ENCODE data around the gene ANTXRL.
"Not testable (repeated sequence)": the region's sequence is repeated elsewhere in the genome, so short reads cannot be mapped to it uniquely, and the experiment has no call there.

The ANTXRL gene

DNA sequence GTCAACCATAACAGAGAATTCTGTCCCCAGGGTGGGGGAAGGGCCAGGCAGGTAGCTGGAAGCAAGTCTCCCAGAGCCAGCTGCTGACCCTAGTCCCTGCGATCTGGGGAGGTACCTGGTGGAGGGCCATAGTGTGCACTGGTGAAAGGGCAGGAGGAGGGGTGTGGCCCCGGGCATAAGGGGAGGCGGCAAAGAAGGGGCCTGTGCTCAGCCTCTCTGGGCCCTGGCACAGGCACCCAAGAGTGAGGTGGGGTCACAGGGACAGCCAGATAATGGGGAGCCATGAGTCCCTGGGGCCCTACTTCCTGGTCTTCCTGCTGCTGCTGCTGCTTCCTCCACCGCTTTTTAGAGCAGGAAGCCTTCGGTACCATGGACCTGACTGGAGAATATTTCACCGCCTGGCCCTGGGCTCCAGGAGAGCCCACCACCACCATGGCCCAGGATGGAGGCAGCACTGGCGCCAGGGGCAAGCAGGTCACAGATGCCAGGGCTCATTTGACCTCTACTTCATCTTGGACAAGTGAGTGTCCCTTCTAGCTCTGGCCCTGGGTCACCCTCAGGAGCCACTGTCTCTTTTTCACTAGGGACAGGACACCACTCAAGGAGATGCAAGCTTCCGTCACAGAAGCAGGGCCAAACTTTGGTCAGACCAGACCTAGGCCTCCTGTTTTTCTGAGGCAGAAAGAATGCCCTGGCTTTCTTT, at the start of gene ANTXRL:
TSS of gene ANTXRL (plus strand) at position 7 of the 703 bp plus-strand sequence. CDS start at position 273, 266 bp downstream.
- DNase-seq: no peak

DNA sequence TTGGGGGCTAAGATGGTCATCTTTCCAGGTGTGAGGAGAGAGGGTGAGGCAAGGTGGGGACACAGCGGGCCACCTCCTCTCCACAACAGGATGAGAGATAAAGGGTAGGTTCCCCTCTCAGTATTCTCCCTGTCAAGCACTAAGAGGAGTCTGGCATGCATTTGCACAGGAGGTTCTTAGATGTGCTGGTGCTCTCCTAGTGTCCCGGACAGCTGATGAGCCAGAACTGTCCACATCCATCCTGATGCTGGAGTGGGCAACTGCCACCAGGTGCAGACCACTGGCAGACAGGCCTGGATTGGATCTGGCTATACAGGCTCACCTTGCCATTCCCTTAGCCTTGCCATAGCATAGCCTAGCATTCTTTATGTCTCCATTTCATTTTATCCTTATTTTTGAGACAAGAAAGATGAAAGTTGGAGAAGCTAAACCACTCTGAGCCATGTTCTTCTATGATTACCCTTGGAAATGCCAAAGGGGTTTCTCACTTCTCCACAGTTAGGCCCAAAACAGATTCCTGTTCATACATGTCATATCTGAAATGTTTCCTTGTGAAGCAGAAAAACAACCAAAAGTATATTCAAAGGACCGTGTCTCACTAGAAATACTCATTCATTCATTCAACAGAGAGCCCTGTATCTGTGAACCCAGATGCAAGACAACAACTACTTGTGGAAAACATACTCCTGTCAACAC, 48.8 kb upstream of the ANTXRL start:
- DNase-seq: no peak

DNA sequence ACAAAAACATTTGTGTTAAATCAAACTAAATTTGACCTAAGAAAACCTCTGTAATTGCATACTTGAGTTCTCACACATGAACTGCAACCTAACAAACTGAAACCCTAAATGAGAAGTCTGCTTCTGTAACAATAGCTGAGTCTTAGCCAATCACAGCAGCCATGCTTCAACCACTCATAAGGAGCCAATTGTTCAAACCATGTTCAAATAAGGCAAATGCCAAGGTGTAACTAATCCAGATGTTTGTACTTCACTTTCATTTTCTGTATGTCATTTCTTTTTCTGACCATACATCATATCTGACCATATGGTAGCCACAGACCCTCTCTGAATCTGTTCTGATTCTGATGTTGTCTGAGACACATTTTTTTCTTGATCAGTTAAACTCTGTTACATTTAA, 47.5 kb upstream of the ANTXRL start:
- no peak for DNase-seq

DNA sequence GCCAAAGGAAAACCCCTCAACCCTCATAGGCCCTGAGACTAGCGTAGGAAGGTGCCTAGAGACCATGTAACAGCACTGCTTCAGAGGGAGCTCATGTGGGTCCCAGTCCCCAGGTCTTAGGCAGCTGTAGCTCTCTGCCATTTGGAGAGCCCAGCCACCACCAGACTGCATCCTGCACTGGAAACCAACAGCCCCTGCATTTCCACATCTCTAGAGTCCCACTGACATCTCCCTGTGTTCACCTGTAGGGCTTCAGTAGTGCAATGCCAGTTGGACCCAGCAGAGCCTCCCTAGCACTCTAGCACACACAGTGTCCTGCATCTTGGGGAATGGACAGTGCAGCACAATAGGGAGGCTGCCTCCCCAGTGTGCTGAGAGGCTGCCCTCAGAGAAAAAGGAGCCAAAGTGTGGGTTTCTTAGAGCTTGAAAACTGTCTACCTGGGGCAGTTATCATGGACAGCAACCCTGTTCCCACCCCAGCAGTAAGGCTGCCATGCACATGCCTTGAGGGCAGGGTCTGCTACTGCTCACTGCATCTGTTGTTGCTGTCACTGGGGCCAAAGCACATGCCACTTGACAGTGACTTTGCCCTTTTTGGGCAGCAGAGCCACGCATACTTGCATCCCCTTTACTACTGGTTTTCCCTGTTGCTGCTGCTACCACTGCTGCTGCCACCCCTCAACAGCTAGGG, 46.7 kb upstream of the ANTXRL start:
- DNase-seq: no peak

GRCh38 chr10:46240684-46241565, 45.9 kb upstream of the ANTXRL start:
- no peak for DNase-seq

DNA sequence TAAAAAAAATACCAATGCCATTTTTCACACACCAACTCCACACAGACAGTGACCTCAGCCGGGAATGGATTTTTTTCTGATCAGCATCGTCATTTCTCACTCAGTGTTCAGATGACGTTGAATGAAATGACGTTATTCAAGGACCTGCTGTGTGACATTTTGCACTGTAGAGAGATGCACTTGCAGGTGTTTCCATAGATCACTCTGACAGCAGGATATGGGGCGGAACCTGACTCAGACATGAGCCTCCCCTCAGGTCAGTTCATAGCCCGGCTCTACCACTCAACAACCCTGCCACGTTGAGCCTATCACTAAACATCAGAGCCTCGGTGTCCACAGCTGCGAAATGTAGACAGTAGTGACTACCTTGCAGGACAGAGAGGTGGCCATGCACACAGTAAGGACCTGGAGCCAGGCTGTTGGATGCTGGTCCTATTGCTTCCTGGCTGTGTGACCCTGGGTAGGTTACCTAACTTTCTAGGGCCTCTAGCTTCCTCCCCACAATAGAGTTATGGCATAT, 41.4 kb upstream of the ANTXRL start:
- DNase-seq: no peak

GRCh38 chr10:46246400-46247180, 40.2 kb upstream of the ANTXRL start:
- DNase-seq: not testable (repeated sequence)

DNA sequence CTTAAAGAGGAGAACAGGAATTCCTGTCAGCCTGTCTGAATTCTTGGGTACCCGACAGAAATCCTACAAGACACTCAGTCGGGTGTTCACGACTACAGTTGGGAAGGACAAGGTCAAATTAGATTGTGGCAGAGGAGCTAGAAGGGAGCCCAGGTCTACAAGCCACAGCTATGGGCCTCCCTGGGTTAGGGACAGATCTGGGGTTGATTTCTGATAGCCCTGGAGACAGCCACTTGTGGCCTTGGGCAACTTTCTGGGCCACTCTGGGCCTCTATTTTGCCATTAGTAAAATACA, 39.7 kb upstream of the ANTXRL start:
- no peak for DNase-seq

GRCh38 chr10:46247808-46248569, 38.8 kb upstream of the ANTXRL start:
- no peak for DNase-seq

- DNase-seq: no peak
Measured at GRCh38 chr10:46248651-46249146, 38.1 kb upstream of the ANTXRL start.

GRCh38 chr10:46249617-46250344, 37.0 kb upstream of the ANTXRL start:
- not testable (repeated sequence) for DNase-seq

DNA sequence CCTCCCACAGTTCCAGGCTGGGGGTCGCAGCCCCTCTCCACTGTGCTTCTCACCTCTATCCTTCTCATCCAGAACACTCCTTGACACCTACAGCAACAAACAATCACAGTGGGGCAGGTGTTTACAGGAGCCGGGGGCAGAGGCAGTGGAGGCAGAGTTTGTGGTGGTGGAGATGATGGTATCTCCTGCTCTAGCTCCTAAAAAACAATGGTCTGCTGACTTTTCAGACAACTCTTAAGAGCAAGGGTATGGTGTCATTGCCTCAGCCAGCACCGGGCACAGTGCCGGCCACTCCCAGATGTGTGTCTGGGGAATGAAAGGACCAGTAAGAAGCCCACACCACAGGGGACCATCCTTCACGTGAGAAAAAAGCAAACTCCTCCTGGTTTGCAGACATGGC, 36.3 kb upstream of the ANTXRL start:
- DNase-seq: no peak

GRCh38 chr10:46250898-46251856, 35.6 kb upstream of the ANTXRL start:
- no peak for DNase-seq

GRCh38 chr10:46251857-46252847, 34.6 kb upstream of the ANTXRL start:
- no peak for DNase-seq

DNA sequence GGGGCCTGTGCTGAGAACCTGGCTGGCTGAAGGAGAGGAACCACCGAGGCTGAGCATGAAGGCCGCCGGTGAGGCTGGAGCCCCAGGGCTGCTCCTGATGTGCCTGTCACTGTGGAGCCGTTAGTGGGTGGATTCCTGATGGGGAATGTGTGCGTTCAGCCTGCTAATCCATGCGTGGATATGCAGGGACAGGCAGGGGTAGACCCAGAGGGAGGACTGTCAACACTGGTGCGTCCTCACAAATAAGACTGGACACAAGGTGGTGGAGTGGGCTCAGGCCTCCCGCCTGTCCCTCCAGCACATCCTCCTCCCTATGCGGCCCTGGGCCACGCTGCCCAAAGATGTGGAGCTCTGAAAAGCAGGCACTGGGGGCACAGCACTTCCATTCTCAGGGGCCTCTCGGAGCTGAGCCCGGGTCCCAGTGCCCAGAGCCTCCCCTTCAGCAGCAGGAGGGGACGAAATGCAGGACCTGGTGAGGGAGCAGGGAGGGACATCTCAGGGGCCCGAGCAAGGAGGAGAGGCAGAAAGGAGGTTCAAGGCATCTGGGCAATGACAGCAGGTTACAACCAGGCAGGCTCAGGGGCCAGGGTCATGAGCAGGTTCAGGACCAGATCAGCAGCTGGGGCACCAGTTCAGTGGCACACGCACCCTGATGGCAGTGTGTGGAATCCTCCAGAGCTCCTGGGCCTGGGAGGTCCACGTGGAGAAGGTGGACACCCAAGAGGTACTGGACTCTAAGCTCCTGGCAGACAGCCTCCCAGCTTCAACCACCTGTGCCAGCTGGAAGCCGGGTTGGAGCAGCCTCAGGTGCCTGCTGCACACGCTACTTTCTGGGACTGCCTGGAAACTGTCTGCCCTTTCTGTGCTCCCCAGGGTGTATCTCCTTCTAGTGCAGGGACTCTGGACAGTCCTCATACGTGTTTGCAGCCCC, 33.5 kb upstream of the ANTXRL start:
- no peak for DNase-seq

Measured in anterior cingulate cortex (tissue), 58 donors.